Body of pancreas (tissue), 4 donors: ENCODE data around the gene CRABP1.

Experiments
- CTCF ChIP-seq, 7 experiments: fragments of 450-650 bp in 4 of 7; fragments of 200-600 bp in 3 of 7; sonication (generic) in 3 of 7; IDR thresholded peaks; one replicate each; pipeline ENCODE4 v1.5.1; 2016 to 2019; ENCODE audit warnings: antibody characterized with exemption in 7 of 7
- POLR2A ChIP-seq, 3 donors: fragments of 450-650 bp; IDR thresholded peaks; one replicate each; pipeline ENCODE4 v1.6.1; 2016; ENCODE audit warnings: antibody characterized with exemption in 3 of 3, mild to moderate bottlenecking in 2 of 3

- no peak for TF ChIP-seq CTCF (IDR thresholded peaks at IDR 0.05)
- no peak for TF ChIP-seq POLR2A (IDR thresholded peaks at IDR 0.05)
These were observed 32.2 kb upstream of the CRABP1 start for GRCh38 chr15:78307976-78308375.
